Superior temporal gyrus (tissue), 1 donor: ENCODE data around the gene APCDD1.
"Not testable (repeated sequence)": the region's sequence is repeated elsewhere in the genome, so short reads cannot be mapped to it uniquely, and the experiment has no call there.

ENCODE experiments used
- DNase-seq: peaks from one replicate; pipeline ENCODE4 v3.0.0-alpha.2; 2016; ENCODE audit errors: extremely low spot score

The APCDD1 gene

DNA sequence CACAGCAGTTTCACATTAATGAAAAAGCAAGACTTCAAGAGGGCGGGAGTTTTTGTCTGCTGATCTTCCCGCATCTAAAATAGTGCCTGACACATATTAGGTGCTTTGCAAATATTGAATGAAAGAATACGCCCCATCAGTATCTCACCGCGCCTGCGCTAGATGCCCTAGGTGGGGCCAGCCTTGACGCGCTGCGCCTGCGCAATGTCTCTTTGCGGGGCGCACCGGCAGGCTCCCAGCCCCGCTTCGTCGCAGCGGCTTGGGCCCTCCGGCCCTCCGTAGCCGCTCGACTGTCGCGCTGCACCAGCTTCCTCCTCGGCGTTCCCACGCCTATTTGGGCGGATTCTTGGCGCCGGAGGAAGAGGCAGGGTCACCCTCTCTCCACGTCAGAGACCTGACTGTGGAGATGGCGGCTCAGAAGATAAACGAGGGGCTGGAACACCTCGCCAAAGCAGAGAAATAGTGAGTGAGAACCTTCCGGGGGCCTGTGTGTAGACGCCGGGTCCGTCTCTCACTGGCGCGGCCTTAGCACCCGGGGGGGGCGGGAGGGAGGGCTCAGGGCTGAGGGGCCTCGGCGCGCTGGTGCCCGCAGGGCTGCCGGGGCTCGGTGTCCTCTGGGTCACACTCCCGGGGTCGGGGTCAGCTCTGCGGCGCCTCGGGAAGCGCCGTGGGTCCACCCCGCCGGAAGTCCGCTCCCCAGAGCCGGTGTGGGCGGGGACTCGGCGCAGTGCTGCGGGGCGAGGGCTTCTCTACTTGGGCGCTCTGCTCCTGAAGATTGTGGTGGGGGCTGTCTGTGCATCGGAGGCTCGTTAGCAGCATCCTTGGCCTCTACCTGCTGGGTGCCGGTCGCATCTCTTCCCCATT, 71.5 kb downstream of the APCDD1 start, which contains the start of gene NAPG:
TSS of gene NAPG (plus strand) at position 331 of the 864 bp plus-strand sequence. CDS start at position 407, 76 bp downstream.
- peak; percentile 95 for DNase-seq

DNA sequence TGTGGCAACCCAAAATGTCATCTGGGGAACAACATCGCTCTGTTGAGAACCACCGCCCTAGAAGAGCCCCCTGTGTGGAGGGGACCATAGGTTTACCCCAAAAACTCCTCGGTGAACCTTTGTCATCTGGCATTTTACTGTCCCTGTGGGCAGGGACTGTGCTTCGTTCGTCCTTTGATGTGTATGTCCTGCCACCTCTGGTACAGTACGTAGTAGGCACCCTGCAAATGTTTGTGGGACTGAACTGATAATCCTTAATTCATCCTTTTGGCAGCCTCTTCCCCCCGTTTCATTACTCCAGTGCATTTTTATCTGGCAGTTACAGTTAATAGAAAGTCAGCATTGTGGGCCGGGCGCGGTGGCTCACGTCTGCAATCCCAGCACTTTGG, 72.1 kb downstream of the APCDD1 start:
- peak; percentile 20 for DNase-seq

DNA sequence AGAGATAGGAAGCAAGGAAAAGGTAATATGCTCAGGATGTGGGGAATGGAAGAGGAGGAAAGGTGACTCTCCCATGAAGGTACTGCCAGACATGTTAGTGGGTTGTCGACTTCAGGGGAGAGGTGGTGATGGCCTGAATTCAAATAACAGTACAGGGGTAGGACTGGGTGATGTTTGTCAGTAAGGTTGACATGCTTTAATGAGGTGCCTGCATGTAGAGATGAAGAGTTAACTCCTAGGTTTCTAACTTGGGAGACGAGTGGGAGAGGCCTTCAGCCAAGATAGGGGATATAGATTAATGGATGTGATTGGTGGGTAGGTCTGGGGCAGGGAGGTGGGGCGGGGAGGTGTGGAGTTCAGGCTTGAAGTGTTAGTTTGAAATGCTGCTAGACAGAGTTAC, 74.0 kb downstream of the APCDD1 start:
- DNase-seq: no peak

DNA sequence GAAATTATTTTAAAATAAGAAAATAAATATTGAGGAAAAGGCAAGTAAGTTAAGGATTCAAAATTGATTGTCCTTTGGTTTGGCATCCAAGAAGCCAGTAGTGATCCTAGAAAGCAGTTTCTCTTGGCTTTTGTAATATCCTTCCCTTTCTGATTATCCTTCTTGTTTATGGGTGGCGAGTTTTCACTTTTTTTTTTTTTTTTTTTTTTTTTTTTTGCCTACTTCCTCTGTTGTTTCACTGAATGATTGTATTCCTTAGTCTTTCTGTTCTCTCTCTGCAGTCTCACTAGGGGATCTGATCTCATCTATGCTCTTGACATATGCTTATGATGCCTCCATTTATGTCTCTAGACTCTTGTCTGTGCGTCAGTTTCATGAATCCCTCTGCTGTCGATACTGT, 75.6 kb downstream of the APCDD1 start:
- DNase-seq: no peak

DNA sequence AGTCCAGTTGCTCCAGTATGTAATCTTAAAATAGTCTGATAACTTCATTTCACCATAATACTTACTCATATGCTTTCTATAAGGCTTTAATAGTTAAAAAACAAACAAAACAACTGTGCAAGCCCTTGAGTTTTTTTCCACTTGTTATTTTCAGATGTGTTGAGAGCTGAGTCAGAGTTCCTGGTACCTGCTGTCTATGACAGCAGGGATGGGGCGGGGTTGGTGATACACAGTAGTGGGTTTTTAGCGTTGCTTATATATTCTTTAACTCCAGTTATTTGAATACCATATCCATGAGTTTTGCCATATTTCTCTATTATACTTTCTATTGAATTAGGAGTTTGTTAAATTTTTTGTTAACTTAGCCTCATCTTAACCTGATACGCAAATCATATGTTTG, 76.4 kb downstream of the APCDD1 start:
- DNase-seq: no peak

DNA sequence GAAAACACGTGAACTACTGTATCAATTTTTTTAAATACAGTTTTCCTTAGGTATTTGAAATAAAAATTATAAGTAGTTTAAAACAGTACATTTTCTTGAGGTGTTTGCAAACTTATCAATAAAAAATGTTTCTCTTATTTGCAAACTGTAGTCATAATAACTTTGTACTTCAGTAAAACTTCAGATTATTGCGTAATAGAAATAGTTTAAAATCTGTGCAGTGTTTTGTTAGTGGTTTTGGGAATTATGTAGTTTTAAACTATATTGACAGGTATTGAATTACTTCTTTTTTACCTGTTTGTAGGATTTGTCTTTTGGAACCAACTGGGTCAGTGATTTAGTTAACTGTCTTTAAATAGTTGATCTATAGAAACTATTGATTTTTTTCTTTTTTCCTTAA, 78.7 kb downstream of the APCDD1 start:
- no peak for DNase-seq

DNA sequence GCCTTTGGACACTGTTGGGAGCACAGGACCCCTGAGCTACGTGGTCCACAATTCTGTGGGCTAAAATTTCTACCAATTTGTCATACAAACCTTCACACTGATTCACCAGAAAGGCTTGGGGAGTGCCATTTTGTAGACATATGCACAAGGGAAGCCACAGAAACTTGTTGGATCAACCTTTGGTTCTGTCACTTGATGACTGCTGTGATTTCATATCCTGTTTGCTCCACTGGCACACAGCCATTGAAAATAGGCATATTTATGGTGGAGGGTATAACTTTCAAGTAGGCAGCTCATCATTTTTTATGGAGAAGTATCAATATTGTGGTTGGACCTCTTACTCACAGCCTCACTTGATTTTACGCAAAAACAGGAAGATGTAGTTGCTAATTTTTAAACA, 81.8 kb downstream of the APCDD1 start:
- no peak for DNase-seq

DNA sequence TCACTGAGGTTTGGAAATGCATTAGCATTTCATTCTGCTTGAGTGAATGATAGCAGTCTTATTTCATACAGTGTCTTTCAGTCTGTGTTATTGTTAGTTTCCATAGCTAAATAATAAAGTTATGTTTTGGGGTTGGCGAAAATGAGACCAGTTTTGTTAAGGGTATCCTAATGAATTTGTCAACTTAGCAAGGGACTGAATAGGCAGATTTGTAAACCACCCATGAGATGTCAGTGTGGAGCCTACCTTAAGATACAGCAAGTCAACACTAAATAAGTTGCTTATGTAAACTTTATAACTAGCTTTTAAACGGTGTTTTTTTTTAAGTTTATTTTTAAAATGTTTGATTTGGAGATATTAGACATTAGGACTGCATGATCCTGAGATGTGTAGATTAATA, 83.3 kb downstream of the APCDD1 start:
- DNase-seq: no peak

DNA sequence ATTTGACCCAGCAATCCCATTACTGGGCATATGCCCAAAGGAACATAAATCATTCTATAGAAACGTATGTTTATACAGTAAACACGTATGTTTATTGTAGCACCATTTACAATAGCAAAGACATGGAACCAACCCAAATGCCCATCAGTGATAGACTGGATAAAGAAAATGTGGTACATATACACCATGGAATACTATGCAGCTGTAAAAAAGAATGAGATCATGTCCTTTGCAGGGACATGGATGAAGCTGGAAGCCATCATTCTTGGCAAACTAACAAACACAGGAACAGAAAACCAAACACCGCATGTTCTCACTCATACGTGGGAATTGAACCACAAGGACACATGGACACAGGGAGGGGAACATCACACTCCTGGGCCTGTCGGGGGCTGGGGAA, 84.7 kb downstream of the APCDD1 start:
- not testable (repeated sequence) for DNase-seq
